IMR-90 (cell line): ENCODE results near the gene NELL1. TPM values are rescaled to one million over a fixed set of nuclear protein-coding genes. Genes with fewer than 3 reads are reported as not detected.

Source experiments
- ATAC-seq: fragments of 200-7000 bp; cut with Tn5 transposase; 2 replicates; pipeline ENCODE4 v1.9.1; 2020; ENCODE audit warnings: low read depth, mild to moderate bottlenecking, moderate library complexity
- BruUV-seq: library from RNA; stranded (reverse); fragments of 400-500 nt; replicated peaks from 2 replicates; lab custom pipeline; 2021; lab: Mats Ljungman, UMichigan
- CTCF ChIA-PET: fragments of 300-600 bp; formaldehyde crosslinking; extraction: SDS; loops from one replicate; lab custom pipeline; 2021; ENCODE audit warnings: antibody characterized with exemption; lab: Yijun Ruan, JAX
- POLR2A ChIA-PET: fragments of 300-600 bp; sonication (Branson Sonifier 250); formaldehyde crosslinking; loops from one replicate; lab custom pipeline; 2022; ENCODE audit warnings: antibody characterized with exemption; ENCODE audit not compliant: unreplicated experiment; lab: Charles Lee
- DNase-seq: peaks from one replicate; pipeline ENCODE4 v3.0.0; 2013
- H2AFZ ChIP-seq: replicated peaks from 2 replicates; pipeline ENCODE3; 2013; ENCODE audit warnings: low read length, mild to moderate bottlenecking; ENCODE audit not compliant: poor library complexity
- H2AK5ac ChIP-seq: 2 replicates; pipeline ENCODE4 v1.6.1; 2013; ENCODE audit warnings: low read depth, low read length, inconsistent platforms
- H2AK9ac ChIP-seq: replicated peaks from 2 replicates; pipeline ENCODE3; 2013; ENCODE audit warnings: mild to moderate bottlenecking, low read depth, low read length, moderate library complexity; ENCODE audit not compliant: poor library complexity
- H2BK120ac ChIP-seq: 2 replicates; pipeline ENCODE4 v1.6.1; 2013; ENCODE audit warnings: low read depth, low read length, inconsistent platforms
- H2BK15ac ChIP-seq: 3 replicates; pipeline ENCODE4 v1.6.1; 2013; ENCODE audit warnings: low read depth, low read length, inconsistent platforms
- H2BK20ac ChIP-seq: 2 replicates; pipeline ENCODE4 v1.6.1; 2013; ENCODE audit warnings: low read depth, mild to moderate bottlenecking, inconsistent platforms, low read length, moderate library complexity
- H2BK5ac ChIP-seq: 2 replicates; pipeline ENCODE4 v1.6.1; 2013; ENCODE audit warnings: mild to moderate bottlenecking, low read depth, low read length, inconsistent platforms; ENCODE audit not compliant: poor library complexity, severe bottlenecking
- H3K14ac ChIP-seq: replicated peaks from 2 replicates; pipeline ENCODE4 v1.6.1; 2013; ENCODE audit warnings: low read depth, low read length, inconsistent platforms
- H3K18ac ChIP-seq: 2 replicates; pipeline ENCODE4 v1.6.1; 2013; ENCODE audit warnings: low read depth, low read length, control low read depth
- H3K23ac ChIP-seq: 2 replicates; pipeline ENCODE4 v1.6.1; 2013; ENCODE audit warnings: low read depth, low read length, inconsistent platforms
- H3K27ac ChIP-seq: 2 replicates; pipeline ENCODE4 v1.5.1; 2013; ENCODE audit warnings: mild to moderate bottlenecking, control low read depth, low read length; ENCODE audit not compliant: insufficient read depth
- H3K27me3 ChIP-seq: 2 replicates; pipeline ENCODE4 v1.6.1; 2013; ENCODE audit warnings: low read length; ENCODE audit not compliant: control insufficient read depth, insufficient read depth
- H3K36me3 ChIP-seq: 2 replicates; pipeline ENCODE4 v1.6.1; 2013; ENCODE audit warnings: low read length, mixed read lengths; ENCODE audit not compliant: control insufficient read depth, insufficient read depth
- H3K4ac ChIP-seq: 2 replicates; pipeline ENCODE4 v1.6.1; 2013; ENCODE audit warnings: low read depth, low read length, inconsistent platforms
- H3K4me1 ChIP-seq: 2 replicates; pipeline ENCODE4 v1.6.1; 2013; ENCODE audit warnings: low read length, mixed read lengths; ENCODE audit not compliant: control insufficient read depth, insufficient read depth
- H3K4me2 ChIP-seq: 2 replicates; pipeline ENCODE4 v1.6.1; 2013; ENCODE audit warnings: low read depth, mild to moderate bottlenecking, control low read depth, low read length, moderate library complexity
- H3K4me3 ChIP-seq: 2 replicates; pipeline ENCODE4 v1.5.1; 2013; ENCODE audit warnings: low read depth, mild to moderate bottlenecking, control low read depth, low read length, moderate library complexity; ENCODE audit not compliant: insufficient read depth
- H3K56ac ChIP-seq: 2 replicates; pipeline ENCODE4 v1.6.1; 2013; ENCODE audit warnings: low read length, inconsistent platforms; ENCODE audit not compliant: insufficient read depth; ENCODE audit errors: extremely low read depth
- H3K79me1 ChIP-seq, 2 experiments: 2 replicates each; pipeline ENCODE4 v1.6.1; 2013; ENCODE audit warnings: low read length in 2 of 2, inconsistent platforms in 1 of 2, low read depth in 1 of 2
- H3K9ac ChIP-seq: 2 replicates; pipeline ENCODE4 v1.6.1; 2013; ENCODE audit warnings: low read depth, low read length, control low read depth
- H3K9me1 ChIP-seq: 2 replicates; pipeline ENCODE4 v1.6.1; 2013; ENCODE audit warnings: low read length, inconsistent platforms; ENCODE audit not compliant: insufficient read depth
- H3K9me3 ChIP-seq: 2 replicates; pipeline ENCODE4 v1.6.1; 2013; ENCODE audit warnings: low read length; ENCODE audit not compliant: control insufficient read depth, insufficient read depth
- H4K20me1 ChIP-seq: 2 replicates; pipeline ENCODE4 v1.6.1; 2013; ENCODE audit warnings: low read length, inconsistent platforms; ENCODE audit not compliant: insufficient read depth
- H4K5ac ChIP-seq: 2 replicates; pipeline ENCODE4 v1.6.1; 2013; ENCODE audit warnings: mild to moderate bottlenecking, low read depth, low read length, control low read depth
- H4K8ac ChIP-seq, 2 experiments: 2 replicates each; pipeline ENCODE4 v1.6.1; 2013; ENCODE audit warnings: low read depth in 2 of 2, low read length in 2 of 2, control low read depth in 1 of 2, inconsistent platforms in 1 of 2
- H4K91ac ChIP-seq: 2 replicates; pipeline ENCODE4 v1.6.1; 2013; ENCODE audit warnings: low read depth, low read length, inconsistent platforms; ENCODE audit not compliant: insufficient read depth
- FOS ChIP-seq: fragments of 150-350 bp; IDR thresholded peaks from 2 replicates; pipeline ENCODE4 v1.6.1; 2016; ENCODE audit warnings: low read depth, low read length
- NFE2L2 ChIP-seq: fragments of 150-350 bp; IDR thresholded peaks from 2 replicates; pipeline ENCODE4 v1.6.1; 2016; ENCODE audit warnings: low read depth, mild to moderate bottlenecking, low read length
- SMC3 ChIP-seq: fragments of 150-350 bp; IDR thresholded peaks from 2 replicates; pipeline ENCODE4 v1.6.1; 2016; ENCODE audit warnings: low read depth, mild to moderate bottlenecking, antibody characterized with exemption, low read length, moderate library complexity
- WGBS, 2 experiments: methylation state at CpG; one replicate each; pipeline versions ENCODE4 v1.1.5 to v1.1.7; 2013; ENCODE audit warnings: missing lambda C conversion rate in 2 of 2; ENCODE audit not compliant: insufficient read length in 1 of 2; ENCODE audit errors: extremely low coverage in 2 of 2; 5-methylcytosine and 5-hydroxymethylcytosine counted together
- dilution Hi-C: fragments of 300-500 bp; cut with HindIII; formaldehyde crosslinking; loops from one replicate; pipeline ENCODE4 v1.14.3; 2018; ENCODE audit warnings: low sequenced_read_pairs; ENCODE audit not compliant: unreplicated experiment
- in situ Hi-C: fragments of 300-500 bp; cut with MboI; formaldehyde crosslinking; loops from 3 replicates; pipeline ENCODE4 v1.14.3; 2019; ENCODE audit warnings: low sequenced_read_pairs, inconsistent platforms, mixed read lengths
- intact Hi-C: fragments of 100-400 bp; cut with micrococcal nuclease; formaldehyde crosslinking; loops from 2 replicates; pipeline ENCODE4 v1.10.0; 2022
- polyA plus RNA-seq, 3 experiments: library from polyadenylated mRNA; depleted of rRNA; stranded (reverse); fragments of >200 nt; gene quantifications; 2 replicates each; pipeline ENCODE4 v1.2.3, GENCODE V29; 2012; ENCODE audit warnings: low replicate concordance in 1 of 3
- total RNA-seq: library from RNA; depleted of rRNA; stranded (reverse); fragments of >200 nt; gene quantifications from 2 replicates; pipeline ENCODE4 v1.2.3, GENCODE V29; 2012
- TF ChIP-seq, protein P1 (sequence below): fragments of 150-350 bp; IDR thresholded peaks from 2 replicates; pipeline ENCODE4 v1.6.1; 2017; ENCODE audit warnings: mild to moderate bottlenecking, antibody characterized with exemption, low read length, low read depth

The NELL1 gene
- total and polyA plus RNA-seq, 2 of the 4 experiments (the other 2 are of a cell fraction): not detected

DNA sequence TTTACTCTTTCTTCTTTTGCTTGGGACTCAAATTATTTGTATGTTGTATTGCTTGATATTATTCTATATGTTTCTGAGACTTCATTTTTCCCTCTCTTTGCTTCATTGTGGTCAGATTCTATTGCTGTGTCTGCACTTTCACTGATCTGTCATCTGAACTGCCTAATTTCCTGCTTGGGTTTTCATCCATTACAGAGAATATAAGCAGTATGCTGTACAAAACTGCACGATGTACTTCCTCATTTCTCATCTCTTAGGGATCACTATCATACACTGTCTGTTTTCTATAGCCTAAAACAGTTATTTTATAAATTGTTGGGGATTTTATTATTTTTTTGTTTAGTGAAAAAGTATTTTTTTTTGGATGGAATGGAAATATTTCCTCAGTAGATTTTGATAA, 786.8 kb downstream of the NELL1 start:
- in situ Hi-C loops: no loop called here

More for the DNA sequence above, 786.8 kb downstream of the NELL1 start:
- H2BK15ac ChIP-seq: no peak overlapping the region
- no peak overlapping the region for H2AFZ ChIP-seq
- no peaks in the 10 kb centered on the region for H3K4me1 ChIP-seq
- POLR2A ChIA-PET: no interaction called here
- no peaks in the 10 kb centered on the region for H3K27me3 ChIP-seq
- no peak overlapping the region for H3K4me2 ChIP-seq
- H2BK20ac ChIP-seq: no peak overlapping the region
- no peak overlapping the region for H3K18ac ChIP-seq
- no peak overlapping the region for H4K91ac ChIP-seq
- H3K4me3 ChIP-seq: no peak overlapping the region
- H2BK5ac ChIP-seq: no peak overlapping the region
- no peak overlapping the region for H3K4ac ChIP-seq
- no peak overlapping the region for H2BK120ac ChIP-seq
- no TSS peak for BruUV-seq
- H3K56ac ChIP-seq: no peak overlapping the region
- dilution Hi-C loops: no loop called here
- H2AK9ac ChIP-seq: no peak overlapping the region
- no peaks in the 10 kb centered on the region for H4K20me1 ChIP-seq
- WGBS, 2 experiments: no CpG with 5 or more reads among the region's 1 CpG
- no peak overlapping the region for H3K14ac ChIP-seq
- H3K9ac ChIP-seq: no peak overlapping the region
- no peaks in the 10 kb centered on the region for H3K9me1 ChIP-seq
- H2AK5ac ChIP-seq: no peak overlapping the region
- peaks cover 7% of the 10 kb centered on the region for H3K9me3 ChIP-seq
- DNase-seq (no peak), ATAC-seq (no peak)
- TF ChIP-seq NFE2L2 (no peak), FOS (no peak), SMC3 (no peak)
- TF ChIP-seq, protein P1, sequence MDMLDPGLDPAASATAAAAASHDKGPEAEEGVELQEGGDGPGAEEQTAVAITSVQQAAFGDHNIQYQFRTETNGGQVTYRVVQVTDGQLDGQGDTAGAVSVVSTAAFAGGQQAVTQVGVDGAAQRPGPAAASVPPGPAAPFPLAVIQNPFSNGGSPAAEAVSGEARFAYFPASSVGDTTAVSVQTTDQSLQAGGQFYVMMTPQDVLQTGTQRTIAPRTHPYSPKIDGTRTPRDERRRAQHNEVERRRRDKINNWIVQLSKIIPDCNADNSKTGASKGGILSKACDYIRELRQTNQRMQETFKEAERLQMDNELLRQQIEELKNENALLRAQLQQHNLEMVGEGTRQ: no peak
- H4K5ac ChIP-seq: no peak overlapping the region
- CTCF ChIA-PET: no interaction called here
- no peak overlapping the region for H4K8ac ChIP-seq
- H3K23ac ChIP-seq: no peak overlapping the region
- intact Hi-C loops: no loop called here
- H3K79me1 ChIP-seq: no peaks in the 10 kb centered on the region
- no peak overlapping the region for H3K27ac ChIP-seq
- no peaks in the 10 kb centered on the region for H3K36me3 ChIP-seq
